HG03460 (cell line): Measurements from ENCODE around the gene IMMP2L.

ENCODE experiments used
- ATAC-seq: cut with Tn5 transposase; IDR thresholded peaks from one replicate; pipeline ENCODE4 v1.9.1; 2021; ENCODE audit not compliant: unreplicated experiment

Gene IMMP2L

GRCh38 chr7:110891197-110891596 lies 671.1 kb downstream of the IMMP2L start:
- no peak for ATAC-seq

DNA sequence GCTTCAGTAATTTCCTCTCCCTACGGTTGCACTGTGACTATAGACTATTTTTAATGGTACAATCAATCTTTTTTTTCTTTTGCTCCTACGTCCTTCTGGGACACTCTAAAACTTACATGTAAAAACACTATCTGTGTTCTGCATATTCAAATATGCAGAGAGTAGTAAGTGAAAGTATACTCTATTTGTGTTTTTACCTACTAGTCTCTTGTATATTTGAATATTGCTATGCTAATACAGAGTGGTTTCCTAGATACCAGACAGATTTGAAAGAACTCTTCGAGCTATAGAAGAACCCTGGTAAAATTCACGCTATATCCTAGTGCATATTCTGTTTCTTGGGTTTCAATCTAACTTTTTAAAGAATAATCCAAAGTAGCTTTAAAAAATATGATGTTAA lies 672.2 kb downstream of the IMMP2L start:
- no peak for ATAC-seq

GRCh38 chr7:110889335-110889734 lies 673.0 kb downstream of the IMMP2L start:
- no peak for ATAC-seq

GRCh38 chr7:110888641-110889040 lies 673.7 kb downstream of the IMMP2L start:
- no peak for ATAC-seq

DNA sequence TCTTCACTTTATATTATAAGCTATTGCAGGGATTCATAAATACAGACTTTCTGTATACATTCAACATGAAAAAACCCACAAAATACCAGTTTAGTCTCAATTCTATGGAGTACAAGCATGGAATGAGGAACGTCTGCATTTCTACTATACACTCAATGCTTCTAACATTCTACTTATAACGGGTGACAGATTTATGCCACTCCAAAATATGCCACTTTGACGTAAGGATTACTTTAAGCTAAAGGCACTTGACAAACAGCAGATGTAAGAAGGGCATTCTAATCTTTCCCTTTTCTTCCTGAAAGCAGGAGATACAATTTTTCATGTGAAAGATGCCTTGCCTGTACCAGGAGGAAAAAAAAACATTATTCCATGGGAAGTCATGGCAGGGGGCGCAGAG lies 676.8 kb downstream of the IMMP2L start:
- ATAC-seq, result no peak

GRCh38 chr7:110881721-110882120 lies 680.6 kb downstream of the IMMP2L start:
- ATAC-seq, result no peak

- ATAC-seq, result no peak
Measured at GRCh38 chr7:110880971-110881370, 681.3 kb downstream of the IMMP2L start.

DNA sequence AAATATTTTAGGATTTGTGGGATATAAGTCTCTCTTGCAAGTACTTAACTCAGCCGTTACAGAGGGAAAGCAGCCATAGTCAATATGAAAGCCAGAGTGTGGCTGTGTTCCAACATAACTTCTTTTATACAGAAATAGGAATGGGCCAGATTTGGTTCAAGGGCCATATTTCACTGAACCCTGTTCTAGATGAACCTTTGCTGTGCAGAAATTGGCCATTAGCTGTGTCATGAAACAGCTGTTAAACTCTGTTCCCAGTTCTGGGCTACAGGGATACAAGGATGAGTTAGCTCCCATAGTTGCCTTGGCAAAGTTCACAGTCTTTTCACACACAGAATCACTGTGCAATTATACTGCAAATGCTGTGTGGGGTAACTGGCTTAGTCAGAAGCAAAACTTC lies 685.3 kb downstream of the IMMP2L start:
- no peak for ATAC-seq

DNA sequence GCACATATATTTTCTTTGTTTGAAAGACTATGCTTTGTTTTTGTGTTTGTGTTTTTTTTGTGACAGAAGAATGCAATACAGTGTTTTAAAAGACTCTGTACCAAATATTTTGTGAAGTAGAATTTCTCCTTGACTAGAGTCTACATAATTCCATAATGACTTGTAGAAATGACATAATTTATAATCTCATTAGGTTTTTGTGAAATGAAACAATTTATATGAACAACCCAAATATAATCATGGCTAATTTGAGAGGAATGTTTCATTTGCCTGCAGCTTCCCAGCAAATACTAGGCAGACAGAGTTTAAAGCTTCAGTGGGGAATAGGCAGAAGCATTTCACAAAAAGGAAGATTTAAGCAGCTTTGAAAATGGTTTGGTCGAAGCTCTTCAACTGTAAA lies 686.9 kb downstream of the IMMP2L start:
- ATAC-seq, result no peak

DNA sequence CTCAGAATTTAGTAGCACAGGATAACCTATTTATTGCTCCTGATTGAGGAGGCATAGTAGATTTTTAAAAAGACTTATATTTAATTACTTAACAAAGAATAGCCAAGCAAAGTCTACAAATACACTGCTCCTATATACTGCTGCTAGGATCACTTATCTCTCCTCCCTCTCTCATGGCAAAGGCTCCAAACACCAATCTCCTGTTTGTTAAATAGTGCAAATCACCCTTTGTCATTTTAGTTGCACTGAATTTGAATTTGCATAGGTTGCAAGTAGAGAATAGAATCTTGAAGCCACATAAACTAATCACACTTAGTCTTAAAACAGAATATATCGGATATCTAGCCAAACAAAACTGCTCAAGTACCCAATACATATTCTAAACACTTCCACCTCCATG lies 690.4 kb downstream of the IMMP2L start:
- ATAC-seq, result no peak

DNA sequence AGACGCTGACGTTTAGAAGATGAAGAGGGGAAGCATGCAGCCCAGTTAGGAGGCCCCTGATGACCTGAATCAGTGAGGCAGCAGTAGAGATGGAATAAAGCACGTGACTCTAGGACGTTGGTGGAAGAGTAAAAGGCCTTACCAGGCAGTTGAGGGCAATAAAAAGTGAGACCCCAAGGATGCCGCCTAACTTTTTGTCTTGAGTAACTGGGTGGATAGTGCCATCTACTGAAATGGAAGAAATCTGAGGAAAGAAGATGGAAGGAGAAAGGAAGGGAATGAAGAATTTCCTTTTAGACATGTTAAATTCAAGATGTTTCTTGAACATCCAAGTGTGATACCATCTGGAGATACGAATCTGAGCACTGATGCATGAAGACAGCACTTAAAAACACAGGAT lies 691.4 kb downstream of the IMMP2L start:
- no peak for ATAC-seq

- ATAC-seq, result no peak
Measured at GRCh38 chr7:110868458-110868857, 693.8 kb downstream of the IMMP2L start.

DNA sequence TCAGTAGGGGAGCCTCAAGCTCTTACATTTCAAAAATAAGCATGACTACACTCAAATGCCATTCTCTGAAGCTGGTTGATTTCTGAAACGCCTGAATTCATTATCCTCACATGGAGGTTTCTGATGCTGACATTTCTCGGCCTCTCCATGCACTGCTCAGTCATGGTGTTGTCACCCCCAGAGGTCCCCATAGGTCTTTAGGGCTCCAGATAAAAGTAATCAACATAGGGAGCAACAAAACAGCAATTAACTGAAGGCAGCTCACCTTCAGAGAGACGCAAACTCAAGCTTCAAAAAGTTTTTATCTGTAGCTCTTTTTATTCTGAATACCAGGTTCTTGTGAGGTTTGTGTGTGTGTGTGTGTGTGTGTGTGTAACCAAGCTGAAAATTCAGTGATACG lies 694.5 kb downstream of the IMMP2L start:
- ATAC-seq, result no peak

GRCh38 chr7:110863258-110863657 lies 699.0 kb downstream of the IMMP2L start:
- ATAC-seq, result no peak

GRCh38 chr7:110861163-110861562 lies 701.1 kb downstream of the IMMP2L start:
- no peak for ATAC-seq

GRCh38 chr7:110857106-110857505 lies 705.2 kb downstream of the IMMP2L start:
- no peak for ATAC-seq

DNA sequence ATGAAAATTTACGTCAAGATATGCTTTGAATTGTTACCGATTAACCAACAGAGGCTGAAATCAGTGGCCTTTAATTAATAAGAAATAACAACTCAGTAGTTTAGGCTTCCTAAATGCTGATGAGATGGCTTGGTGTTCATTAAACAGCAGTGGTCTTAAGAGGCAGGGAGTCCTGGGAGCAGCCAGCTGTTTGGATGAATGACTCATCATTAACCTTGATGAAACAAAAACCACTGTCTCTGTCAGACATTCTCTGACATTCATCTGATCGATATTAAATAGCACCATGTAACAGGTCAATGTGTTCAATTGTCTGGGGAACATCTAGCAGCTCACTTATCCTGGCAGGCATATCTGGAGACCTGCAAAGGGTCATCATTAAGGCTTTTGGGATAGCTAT lies 705.6 kb downstream of the IMMP2L start:
- no peak for ATAC-seq

DNA sequence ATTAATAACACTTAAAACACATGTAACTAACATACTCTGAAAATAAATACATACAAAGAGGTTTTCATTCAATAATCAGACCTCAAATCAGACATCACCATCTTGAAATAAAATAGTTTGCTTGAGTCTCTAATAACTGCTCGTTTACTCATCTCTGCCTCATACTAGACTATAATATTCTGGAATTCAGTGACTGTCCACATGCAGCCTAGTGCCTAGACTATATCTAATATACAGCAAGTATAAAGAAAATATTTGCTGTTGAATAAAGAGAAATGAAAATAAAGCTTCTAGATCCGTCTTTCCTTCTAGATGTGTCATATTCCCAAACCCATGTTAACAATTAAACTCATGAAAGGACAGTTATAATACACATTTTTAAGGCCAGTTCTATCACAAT lies 707.6 kb downstream of the IMMP2L start:
- no peak for ATAC-seq

DNA sequence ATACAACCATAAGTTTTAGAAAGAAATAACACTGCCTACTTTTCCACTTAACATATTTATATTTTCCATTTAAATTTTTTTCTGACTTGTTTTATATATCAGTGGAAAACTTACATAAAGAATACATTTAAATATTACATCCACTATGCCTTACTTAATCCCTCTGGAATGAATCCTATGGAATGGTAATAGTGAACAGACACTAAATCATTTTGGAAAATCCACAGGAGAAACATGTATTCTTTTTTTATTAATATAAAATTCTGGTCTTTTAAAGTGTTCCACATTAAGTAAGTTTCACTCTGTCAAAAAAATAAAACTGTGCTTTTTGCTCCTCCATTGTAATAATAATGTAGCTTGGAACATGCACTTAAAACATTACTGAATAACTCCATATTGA lies 708.1 kb downstream of the IMMP2L start:
- no peak for ATAC-seq

GRCh38 chr7:110853263-110853662 lies 709.0 kb downstream of the IMMP2L start:
- ATAC-seq, result no peak

DNA sequence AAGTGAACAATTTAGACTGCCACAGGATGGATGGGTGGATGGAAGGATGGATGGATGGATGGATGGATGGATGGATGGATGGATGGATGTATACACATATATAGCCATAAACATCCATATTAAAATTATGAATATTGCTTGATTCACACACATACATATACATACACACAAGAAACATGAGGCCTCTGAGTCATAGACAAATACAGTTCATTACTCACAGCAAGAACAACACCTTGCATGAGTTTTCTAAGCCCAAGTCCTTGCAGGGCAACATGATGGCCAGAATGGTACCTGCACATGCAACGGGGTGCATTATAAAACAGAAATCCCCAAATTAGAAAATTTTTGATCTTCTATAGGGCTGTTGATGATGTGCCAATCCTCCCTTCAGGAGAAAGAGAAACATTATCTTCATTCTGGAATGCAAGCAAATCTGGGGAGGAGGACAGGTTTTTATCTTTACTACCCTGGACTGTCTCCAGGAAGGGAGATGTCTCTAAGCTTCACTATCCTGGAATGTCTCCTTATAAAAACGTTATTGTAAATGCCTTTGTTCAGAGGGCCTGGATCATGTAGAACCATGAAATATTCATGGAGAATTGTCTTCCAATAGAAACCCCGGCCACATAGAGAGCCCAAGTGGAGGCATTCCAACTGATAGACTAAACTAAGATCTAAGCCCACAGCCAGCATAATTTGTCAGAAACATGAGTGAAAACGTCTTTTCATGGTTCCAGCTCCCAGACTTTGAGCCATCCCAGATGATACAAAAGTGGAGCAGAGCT lies 709.9 kb downstream of the IMMP2L start:
- ATAC-seq, result no peak

DNA sequence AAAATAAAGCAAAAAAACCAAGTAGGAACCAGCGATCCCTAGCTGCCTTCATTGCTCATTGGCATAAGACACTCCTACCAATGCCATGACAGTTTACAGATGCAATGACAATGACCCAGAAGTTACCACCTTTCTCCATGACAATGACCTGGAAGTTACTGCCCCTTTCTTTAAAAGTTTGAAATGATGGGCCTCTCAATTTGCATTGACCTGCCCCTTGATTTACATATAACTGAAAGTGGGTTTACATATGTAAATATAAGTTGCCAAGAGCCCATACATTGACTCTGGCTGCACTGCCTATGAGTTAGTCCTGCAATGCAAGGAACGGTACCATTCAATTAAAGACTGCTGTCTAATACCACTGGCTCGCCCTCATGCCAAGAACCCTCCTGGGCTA lies 712.1 kb downstream of the IMMP2L start:
- no peak for ATAC-seq

- no peak for ATAC-seq
Measured at GRCh38 chr7:110842796-110843195, 719.5 kb downstream of the IMMP2L start.
